Tibial artery (tissue), 4 donors: Measurements from ENCODE around the gene KCNH2.
A peak's percentile ranks its signal among the peaks of the same experiment; 100 is the strongest.

Experiments used
- DNase-seq, 2 donors: peaks; one replicate each; pipeline ENCODE4 v3.0.0-alpha.2; 2019
- H3K27ac ChIP-seq, 2 donors: fragments of 200-600 bp; sonication (generic) in 1 of 2; 1 replicate in 1 of 2; 2 replicates in 1 of 2; pipeline ENCODE4 v1.5.1; 2018 to 2019; ENCODE audit warnings: mild to moderate bottlenecking in 1 of 2
- H3K27me3 ChIP-seq, 2 donors: fragments of 200-600 bp; sonication (generic) in 1 of 2; one replicate each; pipeline versions ENCODE4 v1.5.1 to v1.6.0; 2016 to 2019
- H3K36me3 ChIP-seq, 3 donors: fragments of 200-600 bp; sonication (generic) in 2 of 3; one replicate each; pipeline ENCODE4 v1.5.1; 2016 to 2019; ENCODE audit warnings: mild to moderate bottlenecking in 2 of 3
- H3K4me1 ChIP-seq, 4 donors: fragments of 200-600 bp; sonication (generic) in 2 of 4; 1 replicate in 3 of 4; 2 replicates in 1 of 4; pipeline ENCODE4 v1.5.1; 2016 to 2019
- H3K4me3 ChIP-seq, 2 donors: fragments of 200-600 bp; sonication (generic) in 1 of 2; 1 replicate in 1 of 2; 2 replicates in 1 of 2; pipeline ENCODE4 v1.5.1; 2018 to 2019; ENCODE audit warnings: mild to moderate bottlenecking in 2 of 2
- H3K9me3 ChIP-seq, 3 donors: fragments of 200-600 bp; sonication (generic) in 1 of 3; one replicate each; pipeline ENCODE4 v1.5.1; 2016 to 2019
- CTCF ChIP-seq, 2 experiments: fragments of 200-600 bp in 1 of 2; fragments of 450-650 bp in 1 of 2; IDR thresholded peaks; one replicate each; pipeline ENCODE4 v1.5.1; 2017 to 2019; ENCODE audit warnings: antibody characterized with exemption in 2 of 2, mild to moderate bottlenecking in 1 of 2, moderate library complexity in 1 of 2
- intact Hi-C: fragments of 100-400 bp; cut with DNase I; formaldehyde crosslinking; loops from one replicate; pipeline ENCODE4 v1.15.0; 2023; ENCODE audit warnings: low total_unique reads

The KCNH2 gene

GRCh38 chr7:150979713-150980390, 1.7 kb upstream of the KCNH2 start:
- Histone ChIP-seq H3K9me3 (no peaks in the 10 kb centered on the region), H3K27me3 (peaks cover 0 to 79% of the 10 kb centered on the region in 2 donors), H3K4me1 (peaks cover 0 to 33% (median 25%) of the 10 kb centered on the region in 4 donors), H3K27ac (no peak overlapping the region), H3K36me3 (no peaks in the 10 kb centered on the region), H3K4me3 (no peak overlapping the region)
- DNase-seq: no peak
- TF ChIP-seq CTCF (IDR thresholded peaks at IDR 0.05): no peak
- intact Hi-C loops: no loop called here

GRCh38 chr7:150977382-150978125, 567 bp downstream of the KCNH2 start:
- H3K27ac ChIP-seq: no peak overlapping the region
- peak overlapping the region; percentile 29 to 32 for H3K4me3 ChIP-seq
- no peak for DNase-seq
- no peaks in the 10 kb centered on the region for H3K9me3 ChIP-seq
- H3K27me3 ChIP-seq: peaks cover 0 to 93% of the 10 kb centered on the region in 2 donors
- intact Hi-C loops: no loop called here
- H3K36me3 ChIP-seq: no peaks in the 10 kb centered on the region
- TF ChIP-seq CTCF (IDR thresholded peaks at IDR 0.05): no peak
- peaks cover 0 to 41% (median 32%) of the 10 kb centered on the region in 4 donors for H3K4me1 ChIP-seq

GRCh38 chr7:150976529-150977381, 1.4 kb downstream of the KCNH2 start:
- Histone ChIP-seq H3K36me3 (no peaks in the 10 kb centered on the region), H3K9me3 (no peaks in the 10 kb centered on the region), H3K27me3 (peaks cover 0 to 94% of the 10 kb centered on the region in 2 donors), H3K4me1 (peaks cover 0 to 41% (median 32%) of the 10 kb centered on the region in 4 donors), H3K4me3 (no peak overlapping the region), H3K27ac (no peak overlapping the region)
- intact Hi-C loops: no loop called here
- DNase-seq: no peak
- no peak for TF ChIP-seq CTCF (IDR thresholded peaks at IDR 0.05)

- peaks cover 0 to 97% of the 10 kb centered on the region in 2 donors for H3K27me3 ChIP-seq
- DNase-seq: no peak
- no peak for TF ChIP-seq CTCF (IDR thresholded peaks at IDR 0.05)
- intact Hi-C loops: no loop called here
- H3K4me1 ChIP-seq: peaks cover 0 to 41% (median 32%) of the 10 kb centered on the region in 4 donors
- H3K4me3 ChIP-seq: no peak overlapping the region
- H3K36me3 ChIP-seq: no peaks in the 10 kb centered on the region
- no peaks in the 10 kb centered on the region for H3K9me3 ChIP-seq
- no peak overlapping the region for H3K27ac ChIP-seq
Measured at GRCh38 chr7:150975536-150976319, 2.4 kb downstream of the KCNH2 start.
